IMR-90 (cell line): Measurements from ENCODE around the gene PRR33. TPM values are rescaled to one million over a fixed set of nuclear protein-coding genes. Genes with fewer than 3 reads are reported as not detected.

Source experiments
- ATAC-seq: fragments of 200-7000 bp; cut with Tn5 transposase; 2 replicates; pipeline ENCODE4 v1.9.1; 2020; ENCODE audit warnings: low read depth, mild to moderate bottlenecking, moderate library complexity
- BruUV-seq: library from RNA; stranded (reverse); fragments of 400-500 nt; replicated peaks from 2 replicates; lab custom pipeline; 2021; lab: Mats Ljungman, UMichigan
- CTCF ChIA-PET: fragments of 300-600 bp; formaldehyde crosslinking; extraction: SDS; loops from one replicate; lab custom pipeline; 2021; ENCODE audit warnings: antibody characterized with exemption; lab: Yijun Ruan, JAX
- POLR2A ChIA-PET: fragments of 300-600 bp; sonication (Branson Sonifier 250); formaldehyde crosslinking; loops from one replicate; lab custom pipeline; 2022; ENCODE audit warnings: antibody characterized with exemption; ENCODE audit not compliant: unreplicated experiment; lab: Charles Lee
- DNase-seq: peaks from one replicate; pipeline ENCODE4 v3.0.0; 2013
- H2AFZ ChIP-seq: replicated peaks from 2 replicates; pipeline ENCODE3; 2013; ENCODE audit warnings: low read length, mild to moderate bottlenecking; ENCODE audit not compliant: poor library complexity
- H2AK5ac ChIP-seq: 2 replicates; pipeline ENCODE4 v1.6.1; 2013; ENCODE audit warnings: low read depth, low read length, inconsistent platforms
- H2AK9ac ChIP-seq: replicated peaks from 2 replicates; pipeline ENCODE3; 2013; ENCODE audit warnings: mild to moderate bottlenecking, low read depth, low read length, moderate library complexity; ENCODE audit not compliant: poor library complexity
- H2BK120ac ChIP-seq: 2 replicates; pipeline ENCODE4 v1.6.1; 2013; ENCODE audit warnings: low read depth, low read length, inconsistent platforms
- H2BK15ac ChIP-seq: 3 replicates; pipeline ENCODE4 v1.6.1; 2013; ENCODE audit warnings: low read depth, low read length, inconsistent platforms
- H2BK20ac ChIP-seq: 2 replicates; pipeline ENCODE4 v1.6.1; 2013; ENCODE audit warnings: low read depth, mild to moderate bottlenecking, inconsistent platforms, low read length, moderate library complexity
- H2BK5ac ChIP-seq: 2 replicates; pipeline ENCODE4 v1.6.1; 2013; ENCODE audit warnings: mild to moderate bottlenecking, low read depth, low read length, inconsistent platforms; ENCODE audit not compliant: poor library complexity, severe bottlenecking
- H3K14ac ChIP-seq: replicated peaks from 2 replicates; pipeline ENCODE4 v1.6.1; 2013; ENCODE audit warnings: low read depth, low read length, inconsistent platforms
- H3K18ac ChIP-seq: 2 replicates; pipeline ENCODE4 v1.6.1; 2013; ENCODE audit warnings: low read depth, low read length, control low read depth
- H3K23ac ChIP-seq: 2 replicates; pipeline ENCODE4 v1.6.1; 2013; ENCODE audit warnings: low read depth, low read length, inconsistent platforms
- H3K27ac ChIP-seq: 2 replicates; pipeline ENCODE4 v1.5.1; 2013; ENCODE audit warnings: mild to moderate bottlenecking, control low read depth, low read length; ENCODE audit not compliant: insufficient read depth
- H3K27me3 ChIP-seq: 2 replicates; pipeline ENCODE4 v1.6.1; 2013; ENCODE audit warnings: low read length; ENCODE audit not compliant: control insufficient read depth, insufficient read depth
- H3K36me3 ChIP-seq: 2 replicates; pipeline ENCODE4 v1.6.1; 2013; ENCODE audit warnings: low read length, mixed read lengths; ENCODE audit not compliant: control insufficient read depth, insufficient read depth
- H3K4ac ChIP-seq: 2 replicates; pipeline ENCODE4 v1.6.1; 2013; ENCODE audit warnings: low read depth, low read length, inconsistent platforms
- H3K4me1 ChIP-seq: 2 replicates; pipeline ENCODE4 v1.6.1; 2013; ENCODE audit warnings: low read length, mixed read lengths; ENCODE audit not compliant: control insufficient read depth, insufficient read depth
- H3K4me2 ChIP-seq: 2 replicates; pipeline ENCODE4 v1.6.1; 2013; ENCODE audit warnings: low read depth, mild to moderate bottlenecking, control low read depth, low read length, moderate library complexity
- H3K4me3 ChIP-seq: 2 replicates; pipeline ENCODE4 v1.5.1; 2013; ENCODE audit warnings: low read depth, mild to moderate bottlenecking, control low read depth, low read length, moderate library complexity; ENCODE audit not compliant: insufficient read depth
- H3K56ac ChIP-seq: 2 replicates; pipeline ENCODE4 v1.6.1; 2013; ENCODE audit warnings: low read length, inconsistent platforms; ENCODE audit not compliant: insufficient read depth; ENCODE audit errors: extremely low read depth
- H3K79me1 ChIP-seq, 2 experiments: 2 replicates each; pipeline ENCODE4 v1.6.1; 2013; ENCODE audit warnings: low read length in 2 of 2, inconsistent platforms in 1 of 2, low read depth in 1 of 2
- H3K9ac ChIP-seq: 2 replicates; pipeline ENCODE4 v1.6.1; 2013; ENCODE audit warnings: low read depth, low read length, control low read depth
- H3K9me1 ChIP-seq: 2 replicates; pipeline ENCODE4 v1.6.1; 2013; ENCODE audit warnings: low read length, inconsistent platforms; ENCODE audit not compliant: insufficient read depth
- H3K9me3 ChIP-seq: 2 replicates; pipeline ENCODE4 v1.6.1; 2013; ENCODE audit warnings: low read length; ENCODE audit not compliant: control insufficient read depth, insufficient read depth
- H4K20me1 ChIP-seq: 2 replicates; pipeline ENCODE4 v1.6.1; 2013; ENCODE audit warnings: low read length, inconsistent platforms; ENCODE audit not compliant: insufficient read depth
- H4K5ac ChIP-seq: 2 replicates; pipeline ENCODE4 v1.6.1; 2013; ENCODE audit warnings: mild to moderate bottlenecking, low read depth, low read length, control low read depth
- H4K8ac ChIP-seq, 2 experiments: 2 replicates each; pipeline ENCODE4 v1.6.1; 2013; ENCODE audit warnings: low read depth in 2 of 2, low read length in 2 of 2, control low read depth in 1 of 2, inconsistent platforms in 1 of 2
- H4K91ac ChIP-seq: 2 replicates; pipeline ENCODE4 v1.6.1; 2013; ENCODE audit warnings: low read depth, low read length, inconsistent platforms; ENCODE audit not compliant: insufficient read depth
- RCOR1 ChIP-seq: IDR thresholded peaks from 2 replicates; pipeline ENCODE4 v1.6.1; 2012; ENCODE audit warnings: mild to moderate bottlenecking, low read length, improper control_type of control experiment; ENCODE audit not compliant: insufficient replicate concordance
- WGBS, 2 experiments: methylation state at CpG; one replicate each; pipeline versions ENCODE4 v1.1.5 to v1.1.7; 2013; ENCODE audit warnings: missing lambda C conversion rate in 2 of 2; ENCODE audit not compliant: insufficient read length in 1 of 2; ENCODE audit errors: extremely low coverage in 2 of 2; 5-methylcytosine and 5-hydroxymethylcytosine counted together
- dilution Hi-C: fragments of 300-500 bp; cut with HindIII; formaldehyde crosslinking; loops from one replicate; pipeline ENCODE4 v1.14.3; 2018; ENCODE audit warnings: low sequenced_read_pairs; ENCODE audit not compliant: unreplicated experiment
- in situ Hi-C: fragments of 300-500 bp; cut with MboI; formaldehyde crosslinking; loops from 3 replicates; pipeline ENCODE4 v1.14.3; 2019; ENCODE audit warnings: low sequenced_read_pairs, inconsistent platforms, mixed read lengths
- intact Hi-C: fragments of 100-400 bp; cut with micrococcal nuclease; formaldehyde crosslinking; loops from 2 replicates; pipeline ENCODE4 v1.10.0; 2022
- polyA plus RNA-seq, 3 experiments: library from polyadenylated mRNA; depleted of rRNA; stranded (reverse); fragments of >200 nt; gene quantifications; 2 replicates each; pipeline ENCODE4 v1.2.3, GENCODE V29; 2012; ENCODE audit warnings: low replicate concordance in 1 of 3
- total RNA-seq: library from RNA; depleted of rRNA; stranded (reverse); fragments of >200 nt; gene quantifications from 2 replicates; pipeline ENCODE4 v1.2.3, GENCODE V29; 2012

The PRR33 gene
- total and polyA plus RNA-seq, 2 of the 4 experiments (the other 2 are of a cell fraction): not detected

- dilution Hi-C loops: no loop called here
Measured at GRCh38 chr11:1912289-1912878, 20.7 kb upstream of the PRR33 start.

More at GRCh38 chr11:1912289-1912878, 20.7 kb upstream of the PRR33 start:
- Histone ChIP-seq H3K56ac (no peak overlapping the region), H3K18ac (no peak overlapping the region), H4K20me1 (no peaks in the 10 kb centered on the region; the same call in 1 of the 2 replicates), H3K4ac (no peak overlapping the region), H2BK20ac (no peak overlapping the region), H3K36me3 (no peaks in the 10 kb centered on the region), H3K27ac (no peak overlapping the region), H3K4me2 (no peak overlapping the region), H2BK5ac (no peak overlapping the region), H3K9ac (no peak overlapping the region), H2AFZ (no peak overlapping the region), H3K14ac (no peak overlapping the region), H3K27me3 (peaks cover 12% of the 10 kb centered on the region; the same call in 1 of the 2 replicates), H3K23ac (no peak overlapping the region), H2AK9ac (no peak overlapping the region), H4K8ac (no peak overlapping the region), H3K4me1 (no peaks in the 10 kb centered on the region), H3K4me3 (no peak overlapping the region), H3K79me1 (no peaks in the 10 kb centered on the region), H3K9me1 (no peaks in the 10 kb centered on the region), H3K9me3 (no peaks in the 10 kb centered on the region), H2AK5ac (no peak overlapping the region), H2BK15ac (no peak overlapping the region), H4K91ac (no peak overlapping the region), H4K5ac (no peak overlapping the region), H2BK120ac (no peak overlapping the region)
- intact Hi-C loops: no loop called here
- ATAC-seq: no peak
- no peak for DNase-seq
- CTCF ChIA-PET: no interaction called here
- POLR2A ChIA-PET: no interaction called here
- in situ Hi-C loops: no loop called here
- TF ChIP-seq RCOR1: no peak
- BruUV-seq: no TSS peak
- WGBS, 2 experiments: 90% methylated on average over 2 of the region's 13 CpGs; no CpG with 5 or more reads in 1 of the 2 experiments
